ENCODE results near the gene EFHD2.

- no peak for TF ChIP-seq CTCF (conservative IDR thresholded peaks at IDR 0.05; ENCODE audit: low read length)
- no peak for TF ChIP-seq EZH2phosphoT487 (IDR thresholded peaks at IDR 0.05; ENCODE audit: borderline replicate concordance)
Measured at GRCh38 chr1:15380601-15381508, 28.8 kb upstream of the EFHD2 start.

Data from Loucy (cell line).